HG03045 (cell line): ENCODE data around the gene BNIP5.

ENCODE experiments used
- ATAC-seq: cut with Tn5 transposase; IDR thresholded peaks from one replicate; pipeline ENCODE4 v1.9.1; 2021; ENCODE audit warnings: mild to moderate bottlenecking, moderate library complexity; ENCODE audit not compliant: unreplicated experiment

BNIP5 gene

GRCh38 chr6:36326356-36326995 lies 10.2 kb downstream of the BNIP5 start:
- ATAC-seq = no peak

- no peak for ATAC-seq
Observed at GRCh38 chr6:36324715-36325114, 12.0 kb downstream of the BNIP5 start.

- ATAC-seq = no peak
Observed at GRCh38 chr6:36324191-36324590, 12.5 kb downstream of the BNIP5 start.

- no peak for ATAC-seq
Observed at GRCh38 chr6:36323062-36323461, 13.6 kb downstream of the BNIP5 start.

GRCh38 chr6:36322591-36322990 lies 14.1 kb downstream of the BNIP5 start:
- no peak for ATAC-seq

- no peak for ATAC-seq
Observed at GRCh38 chr6:36320475-36320874, 16.2 kb downstream of the BNIP5 start.

GRCh38 chr6:36319821-36320220 lies 16.9 kb downstream of the BNIP5 start:
- ATAC-seq = no peak

- no peak for ATAC-seq
Observed at GRCh38 chr6:36319436-36319762, 17.3 kb downstream of the BNIP5 start.

GRCh38 chr6:36318690-36319435 lies 17.8 kb downstream of the BNIP5 start:
- ATAC-seq = no peak

GRCh38 chr6:36317623-36318022 lies 19.1 kb downstream of the BNIP5 start:
- no peak for ATAC-seq

GRCh38 chr6:36315921-36316320 lies 20.8 kb downstream of the BNIP5 start:
- no peak for ATAC-seq

- no peak for ATAC-seq
Observed at GRCh38 chr6:36314221-36315014, 22.3 kb downstream of the BNIP5 start.

GRCh38 chr6:36313649-36313936 lies 23.1 kb downstream of the BNIP5 start:
- no peak for ATAC-seq

- ATAC-seq = no peak
Observed at GRCh38 chr6:36312854-36313648, 23.6 kb downstream of the BNIP5 start.

- no peak for ATAC-seq
Observed at GRCh38 chr6:36309900-36310299, 26.8 kb downstream of the BNIP5 start.

GRCh38 chr6:36309203-36309602 lies 27.5 kb downstream of the BNIP5 start:
- no peak for ATAC-seq

- ATAC-seq = no peak
Observed at GRCh38 chr6:36308514-36308913, 28.2 kb downstream of the BNIP5 start.

GRCh38 chr6:36306375-36306774 lies 30.3 kb downstream of the BNIP5 start:
- ATAC-seq = no peak

GRCh38 chr6:36305885-36306284 lies 30.8 kb downstream of the BNIP5 start:
- ATAC-seq = no peak

GRCh38 chr6:36302227-36302976 lies 34.3 kb downstream of the BNIP5 start:
- no peak for ATAC-seq

GRCh38 chr6:36301781-36302180 lies 34.9 kb downstream of the BNIP5 start:
- ATAC-seq = no peak
